ENCODE data around the gene TAF6.

Gene TAF6

GRCh38 chr7:100065452-100066186 is 53.5 kb downstream of the TAF6 start:
- DNase-seq: no peak

GRCh38 chr7:100064162-100064561 is 55.0 kb downstream of the TAF6 start:
- DNase-seq: no peak

GRCh38 chr7:100063376-100063775 is 55.8 kb downstream of the TAF6 start:
- DNase-seq: no peak

GRCh38 chr7:100061518-100062193 is 57.5 kb downstream of the TAF6 start:
- DNase-seq: no peak

- DNase-seq: no peak
Observed at GRCh38 chr7:100059251-100059739, 59.9 kb downstream of the TAF6 start.
